Calu3 (cell line): Measurements from ENCODE around the gene CAPSL. TPM values are rescaled to one million over a fixed set of nuclear protein-coding genes. Genes with fewer than 3 reads are reported as not detected.

Source experiments
- BruUV-seq: library from RNA; stranded (reverse); fragments of 400-500 nt; replicated peaks from 2 replicates; lab custom pipeline; 2021; lab: Mats Ljungman, UMichigan
- CTCF ChIA-PET: fragments of 300-600 bp; sonication (Branson Sonifier 250); formaldehyde crosslinking; loops from one replicate; lab custom pipeline; 2022; ENCODE audit warnings: antibody characterized with exemption; lab: Charles Lee
- DNase-seq: peaks from one replicate; pipeline ENCODE4 v3.0.0; 2022
- H3K27ac Mint-ChIP-seq: one replicate; pipeline ENCODE4 v1.8.0; 2022; ENCODE audit warnings: mixed read lengths; ENCODE audit not compliant: unreplicated experiment
- H3K27me3 Mint-ChIP-seq: one replicate; pipeline ENCODE4 v1.8.0; 2022; ENCODE audit warnings: mixed read lengths; ENCODE audit not compliant: unreplicated experiment
- H3K36me3 Mint-ChIP-seq: one replicate; pipeline ENCODE4 v1.8.0; 2022; ENCODE audit warnings: mild to moderate bottlenecking, moderate library complexity, mixed read lengths; ENCODE audit not compliant: insufficient read depth, unreplicated experiment
- H3K4me1 Mint-ChIP-seq: one replicate; pipeline ENCODE4 v1.8.0; 2022; ENCODE audit warnings: mild to moderate bottlenecking, low read depth, mixed read lengths; ENCODE audit not compliant: unreplicated experiment
- H3K4me3 Mint-ChIP-seq: one replicate; pipeline ENCODE4 v1.8.0; 2022; ENCODE audit warnings: mild to moderate bottlenecking, low read depth, moderate library complexity, mixed read lengths; ENCODE audit not compliant: unreplicated experiment
- H3K9me3 Mint-ChIP-seq: one replicate; pipeline ENCODE4 v1.8.0; 2022; ENCODE audit warnings: low read depth, mixed read lengths; ENCODE audit not compliant: unreplicated experiment
- intact Hi-C: fragments of 100-400 bp; cut with micrococcal nuclease; formaldehyde crosslinking; loops from one replicate; pipeline ENCODE4 v1.10.0; 2022; ENCODE audit not compliant: unreplicated experiment
- total RNA-seq: library from RNA; stranded (reverse); gene quantifications from 2 replicates; pipeline ENCODE4 v1.2.3, GENCODE V29; 2022
- TF ChIP-seq, protein P1 (sequence below): fragments of 200-600 bp; IDR thresholded peaks from one replicate; pipeline ENCODE4 v1.8.0; 2022; ENCODE audit warnings: antibody characterized with exemption; ENCODE audit not compliant: unreplicated experiment

The CAPSL gene
- total RNA-seq, 1 experiment from 2014 or later = not detected

DNA sequence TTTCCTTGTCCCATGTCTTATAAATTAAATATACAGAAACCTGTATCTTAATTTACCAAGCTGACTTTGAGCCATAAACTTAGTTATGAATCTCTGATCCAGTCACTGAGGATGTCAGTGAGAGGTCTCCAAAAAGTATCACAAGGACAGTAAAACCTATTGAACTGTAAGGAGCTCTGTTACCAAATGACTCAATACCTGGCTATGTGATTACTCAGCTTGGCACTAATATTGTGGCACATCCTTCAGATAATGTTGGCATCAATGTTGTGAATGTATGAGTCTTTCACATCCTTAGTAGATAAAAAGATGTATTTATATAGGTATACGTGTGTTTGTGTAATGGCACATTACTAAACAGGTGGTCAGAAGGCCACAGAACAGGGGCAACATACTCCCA, 18.0 kb upstream of the CAPSL start:
- TF ChIP-seq, protein P1, sequence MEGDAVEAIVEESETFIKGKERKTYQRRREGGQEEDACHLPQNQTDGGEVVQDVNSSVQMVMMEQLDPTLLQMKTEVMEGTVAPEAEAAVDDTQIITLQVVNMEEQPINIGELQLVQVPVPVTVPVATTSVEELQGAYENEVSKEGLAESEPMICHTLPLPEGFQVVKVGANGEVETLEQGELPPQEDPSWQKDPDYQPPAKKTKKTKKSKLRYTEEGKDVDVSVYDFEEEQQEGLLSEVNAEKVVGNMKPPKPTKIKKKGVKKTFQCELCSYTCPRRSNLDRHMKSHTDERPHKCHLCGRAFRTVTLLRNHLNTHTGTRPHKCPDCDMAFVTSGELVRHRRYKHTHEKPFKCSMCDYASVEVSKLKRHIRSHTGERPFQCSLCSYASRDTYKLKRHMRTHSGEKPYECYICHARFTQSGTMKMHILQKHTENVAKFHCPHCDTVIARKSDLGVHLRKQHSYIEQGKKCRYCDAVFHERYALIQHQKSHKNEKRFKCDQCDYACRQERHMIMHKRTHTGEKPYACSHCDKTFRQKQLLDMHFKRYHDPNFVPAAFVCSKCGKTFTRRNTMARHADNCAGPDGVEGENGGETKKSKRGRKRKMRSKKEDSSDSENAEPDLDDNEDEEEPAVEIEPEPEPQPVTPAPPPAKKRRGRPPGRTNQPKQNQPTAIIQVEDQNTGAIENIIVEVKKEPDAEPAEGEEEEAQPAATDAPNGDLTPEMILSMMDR = no peak
- Mint-ChIP-seq H3K4me3 (no peak overlapping the region), H3K27ac (no peak overlapping the region), H3K9me3 (peaks cover 7% of the 10 kb centered on the region), H3K4me1 (no peaks in the 10 kb centered on the region), H3K36me3 (no peaks in the 10 kb centered on the region), H3K27me3 (no peaks in the 10 kb centered on the region)
- CTCF ChIA-PET = no interaction called here
- BruUV-seq = no TSS peak
- DNase-seq = no peak
- intact Hi-C loops = no loop called here

DNA sequence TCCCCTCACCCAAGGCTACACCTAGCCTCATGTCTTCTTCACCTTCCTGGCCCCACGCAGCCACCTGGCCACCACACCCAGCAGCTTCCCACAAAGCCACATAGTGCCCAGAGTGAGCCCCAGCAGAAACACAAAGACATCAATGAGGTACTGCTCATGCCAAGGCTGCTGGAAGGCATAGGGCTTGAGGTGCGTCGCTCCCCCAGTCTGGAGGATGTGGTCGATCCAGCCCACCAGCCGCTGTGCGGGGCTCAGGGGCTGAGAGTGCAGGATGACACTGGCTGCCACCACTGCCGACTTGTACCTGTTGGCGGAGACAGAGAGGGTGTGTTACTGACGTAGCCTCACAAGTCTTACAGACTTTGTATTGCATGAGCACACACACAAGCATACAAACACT, 15.8 kb upstream of the CAPSL start:
- no peak for DNase-seq
- intact Hi-C loops = no loop called here
- CTCF ChIA-PET = no interaction called here
- Mint-ChIP-seq H3K27me3 (no peaks in the 10 kb centered on the region), H3K36me3 (no peaks in the 10 kb centered on the region), H3K27ac (no peak overlapping the region), H3K9me3 (peaks cover 5% of the 10 kb centered on the region), H3K4me1 (no peaks in the 10 kb centered on the region), H3K4me3 (no peak overlapping the region)
- TF ChIP-seq, protein P1 = no peak
- no TSS peak for BruUV-seq

DNA sequence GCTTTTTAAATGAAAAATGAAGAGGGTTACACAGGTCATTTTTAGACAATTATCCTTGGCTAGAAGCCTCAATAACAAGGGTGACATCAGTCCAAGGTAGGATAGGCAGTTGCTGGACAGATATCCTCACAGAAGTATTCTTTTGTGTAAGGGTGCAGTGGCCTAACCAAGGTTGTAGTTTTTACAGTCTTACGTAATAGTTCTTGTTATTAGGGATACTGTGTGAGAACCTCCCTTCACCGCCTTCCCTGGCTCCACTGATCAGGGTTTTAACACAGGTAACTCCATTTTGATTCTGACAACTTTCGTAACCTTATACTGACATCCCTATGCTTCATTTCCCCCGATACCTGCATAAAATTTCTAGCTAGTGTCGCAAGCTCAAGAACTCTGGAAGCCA, 8.7 kb upstream of the CAPSL start:
- no peak for DNase-seq
- Mint-ChIP-seq H3K27me3 (no peaks in the 10 kb centered on the region), H3K9me3 (peaks cover 9% of the 10 kb centered on the region), H3K4me3 (no peak overlapping the region), H3K4me1 (no peaks in the 10 kb centered on the region), H3K27ac (no peak overlapping the region), H3K36me3 (no peaks in the 10 kb centered on the region)
- TF ChIP-seq, protein P1 = no peak
- BruUV-seq = no TSS peak
- CTCF ChIA-PET = no interaction called here
- intact Hi-C loops = no loop called here

DNA sequence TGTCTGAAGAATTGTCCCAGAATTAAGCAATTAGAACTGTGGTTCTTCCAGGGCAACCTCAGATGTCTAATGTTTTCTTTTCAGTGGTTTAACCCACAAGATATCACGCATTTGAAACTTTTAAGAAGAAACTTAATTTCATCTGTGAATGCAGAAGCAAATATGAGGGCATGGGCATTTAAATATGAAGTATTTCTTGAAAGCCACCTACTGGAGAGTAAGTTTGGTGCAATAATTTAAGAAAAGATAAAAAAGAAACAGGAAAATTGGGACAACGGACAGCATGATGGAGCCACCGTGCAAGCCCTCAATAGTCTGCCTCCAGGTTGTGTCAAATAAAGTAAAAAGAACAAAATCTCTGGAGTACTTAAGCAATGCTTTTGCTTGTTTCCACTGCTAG, 1.2 kb upstream of the CAPSL start:
- peaks cover 2% of the 10 kb centered on the region for H3K9me3 Mint-ChIP-seq
- no peak overlapping the region for H3K4me3 Mint-ChIP-seq
- H3K4me1 Mint-ChIP-seq = no peaks in the 10 kb centered on the region
- CTCF ChIA-PET = interaction anchor here (1.2 kb wide), 1 partner anchor 9 kb away, joined by 3 read pairs; no protein-coding TSS in a partner anchor
- no TSS peak for BruUV-seq
- no peak for DNase-seq
- H3K27ac Mint-ChIP-seq = no peak overlapping the region
- TF ChIP-seq, protein P1 = no peak
- H3K27me3 Mint-ChIP-seq = no peaks in the 10 kb centered on the region
- intact Hi-C loops = no loop called here
- no peaks in the 10 kb centered on the region for H3K36me3 Mint-ChIP-seq
